Kidney glomerular epithelial cell (primary cell): ENCODE data around the gene GALK1.
A peak's percentile ranks its signal among the peaks of the same experiment; 100 is the strongest.

Source experiments
- DNase-seq: peaks from one replicate; lab custom pipeline; 2025; lab: John Stamatoyannopoulos, UW

The GALK1 gene

DNA sequence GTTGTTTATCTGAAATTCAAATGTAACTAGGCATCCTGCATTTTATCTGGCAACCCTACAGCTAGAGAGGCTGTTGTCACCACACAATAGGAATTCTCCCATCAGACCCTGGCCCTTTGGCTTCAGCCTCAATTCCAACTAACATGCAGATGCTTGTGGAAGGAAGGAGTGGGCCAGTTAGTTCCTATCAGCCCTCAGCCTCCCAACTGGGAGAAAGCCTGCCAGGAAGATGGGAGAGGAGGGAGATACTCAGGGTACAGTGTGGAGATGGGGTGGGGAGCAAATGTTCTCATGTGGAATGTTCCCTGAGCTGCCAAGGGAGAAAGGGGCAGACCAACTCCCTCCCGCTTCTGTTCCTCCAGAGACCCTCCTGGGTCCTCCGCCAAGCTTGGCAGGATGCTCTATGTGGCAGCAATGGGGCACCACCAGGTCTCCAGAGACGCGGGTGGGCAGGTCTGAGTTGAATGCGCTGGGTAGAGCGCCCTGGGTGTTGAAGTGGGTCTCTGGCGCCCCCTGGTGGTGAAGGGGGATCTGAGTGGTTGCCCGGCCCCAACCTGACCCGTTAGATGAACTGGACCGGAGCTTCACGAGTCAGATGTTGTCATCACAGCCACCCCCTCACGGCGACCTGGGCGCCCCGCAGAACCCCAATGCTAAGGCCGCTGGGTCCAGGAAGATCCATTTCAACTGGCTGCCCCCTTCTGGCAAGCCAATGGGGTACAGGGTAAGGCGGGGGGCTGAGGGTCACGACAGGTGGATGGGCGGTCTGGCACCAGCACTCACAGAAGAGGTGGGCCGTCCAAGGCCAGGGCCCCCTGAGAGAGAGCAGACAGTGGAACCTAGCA lies 15.2 kb downstream of the GALK1 start:
- peak; percentile 54 for DNase-seq

DNA sequence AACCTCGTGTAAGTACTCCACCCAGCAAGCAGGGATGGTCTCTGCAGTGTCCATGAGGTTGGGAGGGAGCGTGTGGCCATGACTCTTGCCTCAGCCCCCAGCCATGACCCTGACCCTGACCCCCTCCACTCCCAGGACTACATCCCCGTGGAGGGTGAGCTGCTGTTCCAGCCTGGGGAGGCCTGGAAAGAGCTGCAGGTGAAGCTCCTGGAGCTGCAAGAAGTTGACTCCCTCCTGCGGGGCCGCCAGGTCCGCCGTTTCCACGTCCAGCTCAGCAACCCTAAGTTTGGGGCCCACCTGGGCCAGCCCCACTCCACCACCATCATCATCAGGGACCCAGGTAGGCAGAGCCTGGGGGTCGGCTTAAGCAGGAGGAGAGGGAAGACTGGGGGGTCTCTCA lies 16.3 kb downstream of the GALK1 start:
- no peak for DNase-seq

DNA sequence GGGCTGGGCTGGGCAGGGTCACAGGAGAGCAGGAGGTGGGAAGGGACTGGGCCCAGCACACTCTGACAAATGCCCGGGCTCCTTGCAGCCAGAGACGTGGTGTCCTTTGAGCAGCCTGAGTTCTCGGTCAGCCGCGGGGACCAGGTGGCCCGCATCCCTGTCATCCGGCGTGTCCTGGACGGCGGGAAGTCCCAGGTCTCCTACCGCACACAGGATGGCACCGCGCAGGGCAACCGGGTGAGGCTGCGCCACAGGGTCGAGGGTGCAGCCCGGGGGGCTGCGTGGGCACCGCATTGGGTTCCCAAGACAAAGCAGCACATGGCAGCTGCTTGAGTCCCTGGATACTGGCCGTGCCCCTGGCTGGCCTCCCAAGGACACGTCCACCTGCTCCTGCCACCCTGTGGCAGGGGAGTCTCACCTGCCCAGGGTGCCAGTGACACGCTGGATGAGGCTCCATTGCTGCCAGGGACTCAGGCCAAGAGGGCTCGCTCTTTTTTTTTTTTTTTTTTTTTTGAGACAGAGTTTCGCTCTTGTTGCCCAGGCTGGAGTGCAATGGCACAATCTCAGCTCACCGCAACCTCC lies 21.3 kb downstream of the GALK1 start:
- no peak for DNase-seq

DNA sequence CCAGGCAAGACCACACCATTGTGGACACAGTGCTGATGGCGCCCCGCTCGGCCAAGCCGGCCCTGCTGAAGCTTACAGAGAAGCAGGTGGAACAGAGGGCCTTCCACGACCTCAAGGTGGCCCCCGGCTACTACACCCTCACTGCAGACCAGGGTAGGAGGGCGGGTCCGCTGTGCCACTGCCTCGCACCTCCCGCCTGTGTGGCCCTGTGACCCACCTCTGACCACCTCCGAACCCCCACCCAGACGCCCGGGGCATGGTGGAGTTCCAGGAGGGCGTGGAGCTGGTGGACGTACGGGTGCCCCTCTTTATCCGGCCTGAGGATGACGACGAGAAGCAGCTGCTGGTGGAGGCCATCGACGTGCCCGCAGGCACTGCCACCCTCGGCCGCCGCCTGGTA lies 22.7 kb downstream of the GALK1 start:
- DNase-seq = no peak

DNA sequence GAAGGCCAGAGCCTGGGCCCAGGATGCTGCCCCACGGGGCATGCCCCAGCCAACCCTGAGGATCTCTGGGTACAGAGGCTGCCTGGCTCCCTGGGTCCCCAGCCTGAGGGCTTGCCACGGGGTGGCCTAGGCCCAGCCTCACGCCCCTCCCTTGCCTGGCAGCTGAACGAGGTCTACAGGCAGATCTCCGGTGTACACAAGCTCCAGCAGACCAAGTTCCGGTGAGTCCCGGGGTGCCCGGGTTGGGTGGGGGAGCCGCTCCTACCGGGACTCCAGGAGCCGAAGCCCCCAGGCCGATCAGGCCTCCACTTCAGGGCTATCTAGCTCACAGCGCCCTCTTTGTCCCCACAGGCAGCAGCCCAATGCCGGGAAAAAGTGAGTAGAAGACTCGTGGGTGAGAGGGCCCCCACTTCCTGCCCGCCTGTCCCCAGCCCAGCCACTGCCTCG lies 24.3 kb downstream of the GALK1 start:
- no peak for DNase-seq

DNA sequence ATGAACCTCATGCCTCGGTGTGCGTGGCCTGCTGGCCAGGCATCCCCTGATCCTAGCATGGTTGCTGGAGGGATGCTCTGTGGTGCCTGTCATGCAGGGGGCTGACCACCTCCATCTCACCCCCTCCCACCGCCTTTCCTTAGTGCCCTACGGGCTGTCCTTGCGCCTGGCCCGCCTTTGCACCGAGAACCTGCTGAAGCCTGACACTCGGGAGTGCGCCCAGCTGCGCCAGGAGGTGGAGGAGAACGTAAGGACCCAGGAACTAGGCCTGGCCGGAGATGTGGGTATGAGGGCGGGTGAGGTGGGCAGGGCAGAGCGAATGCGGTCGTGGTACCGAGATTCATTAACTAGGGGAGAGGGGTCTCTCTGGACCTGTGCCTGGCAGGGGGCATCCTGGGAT lies 24.8 kb downstream of the GALK1 start:
- DNase-seq = no peak

DNA sequence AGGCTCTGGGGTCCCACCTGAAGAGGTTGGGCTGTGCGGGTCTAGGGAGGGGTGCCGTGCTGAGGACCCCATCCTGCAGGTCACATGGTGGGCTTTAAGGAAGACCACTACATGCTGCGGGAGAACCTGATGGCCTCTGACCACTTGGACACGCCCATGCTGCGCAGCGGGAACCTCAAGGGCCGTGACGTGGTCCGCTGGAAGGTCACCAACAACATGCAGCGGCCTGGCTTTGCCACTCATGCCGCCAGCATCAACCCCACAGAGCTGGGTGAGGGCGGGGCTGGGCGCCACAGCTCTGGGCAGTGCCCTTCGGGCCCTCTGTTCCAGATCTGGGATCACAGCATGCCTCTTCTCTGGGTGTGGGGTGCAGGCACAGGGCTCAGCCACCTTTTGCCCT lies 25.2 kb downstream of the GALK1 start:
- no peak for DNase-seq

DNA sequence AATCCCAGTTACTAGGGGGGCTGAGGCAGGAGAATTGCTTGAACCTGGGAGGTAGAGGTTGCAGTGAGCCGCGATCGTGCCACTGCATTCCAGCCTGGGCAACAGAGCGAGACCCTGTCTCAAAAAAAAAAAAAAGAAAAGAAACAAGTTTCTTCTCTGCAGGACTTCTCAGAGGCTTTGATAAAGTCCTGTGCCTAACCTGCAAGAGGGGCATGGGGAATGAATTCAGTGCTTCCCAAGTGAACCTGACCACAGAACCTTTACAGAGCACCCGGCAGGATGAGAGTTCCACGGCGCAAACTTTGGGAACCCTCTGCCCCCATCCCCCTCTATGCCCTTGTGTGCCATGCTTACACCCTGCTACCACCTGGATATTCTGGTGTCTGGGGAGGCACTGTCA lies 25.8 kb downstream of the GALK1 start:
- no peak for DNase-seq

DNA sequence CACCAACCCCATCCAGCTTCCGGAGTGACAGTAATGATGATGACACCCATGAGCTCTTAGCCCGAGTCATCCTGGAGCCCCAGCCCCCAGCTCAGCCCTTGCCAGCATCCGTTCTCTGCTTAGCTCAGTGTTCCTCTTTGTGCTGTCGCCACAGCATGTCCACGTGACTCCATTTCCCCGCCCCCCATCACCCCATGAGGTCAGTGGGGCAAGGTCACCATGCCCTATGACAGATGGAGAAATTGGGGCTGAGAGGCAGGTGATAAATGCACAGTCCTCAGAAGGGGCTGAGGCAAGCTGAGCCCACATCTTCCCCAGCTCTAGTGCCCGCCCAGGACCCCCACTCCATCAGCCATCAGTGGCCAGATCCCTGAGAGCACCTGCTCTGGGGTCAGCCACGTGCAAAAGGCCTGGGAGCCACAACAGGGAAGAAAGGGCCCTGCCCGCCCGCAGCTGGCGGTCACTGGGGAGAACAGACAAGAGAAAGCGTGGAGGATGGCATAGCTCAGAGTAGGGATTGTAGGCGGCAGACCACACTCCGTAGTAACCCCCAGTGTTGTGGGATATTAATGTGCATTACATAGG lies 26.7 kb downstream of the GALK1 start:
- DNase-seq = no peak

DNA sequence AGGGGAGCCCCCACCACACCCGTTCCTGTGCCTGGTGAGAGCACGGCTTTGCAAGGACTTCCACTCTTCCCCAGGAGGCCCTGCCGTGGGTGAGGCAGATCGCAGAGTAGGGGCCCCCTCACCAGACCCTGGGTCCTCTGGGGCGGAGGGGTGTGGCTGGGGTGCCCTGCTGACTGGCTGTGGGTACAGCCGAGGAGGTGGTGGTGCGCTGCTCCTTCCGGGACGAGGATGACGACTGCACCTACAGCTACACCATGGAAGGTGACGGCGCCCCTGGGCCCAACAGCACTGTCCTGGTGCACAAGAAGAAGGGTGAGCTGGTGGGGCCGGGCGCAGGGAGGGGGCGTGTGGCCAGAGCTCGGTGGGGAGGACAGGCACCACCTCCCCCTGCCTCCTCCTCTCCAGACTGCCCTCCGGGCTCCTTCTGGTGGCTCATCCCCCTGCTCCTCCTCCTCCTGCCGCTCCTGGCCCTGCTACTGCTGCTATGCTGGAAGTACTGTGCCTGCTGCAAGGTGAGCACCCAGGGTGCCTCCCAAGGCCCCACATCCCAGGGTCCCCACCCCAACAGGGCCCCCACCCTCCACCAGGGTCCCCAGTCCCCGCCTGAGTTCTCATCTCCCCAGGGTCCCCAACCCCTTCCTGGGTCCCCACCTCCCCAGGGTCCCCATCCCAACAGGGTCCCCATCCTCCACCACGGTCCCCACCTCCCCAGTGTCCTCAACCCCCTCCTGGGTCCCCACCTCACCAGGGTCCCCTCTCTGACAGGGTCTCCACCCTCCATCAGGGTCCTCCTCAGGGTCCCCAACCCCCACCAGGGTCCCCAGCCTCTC lies 27.6 kb downstream of the GALK1 start:
- no peak for DNase-seq

DNA sequence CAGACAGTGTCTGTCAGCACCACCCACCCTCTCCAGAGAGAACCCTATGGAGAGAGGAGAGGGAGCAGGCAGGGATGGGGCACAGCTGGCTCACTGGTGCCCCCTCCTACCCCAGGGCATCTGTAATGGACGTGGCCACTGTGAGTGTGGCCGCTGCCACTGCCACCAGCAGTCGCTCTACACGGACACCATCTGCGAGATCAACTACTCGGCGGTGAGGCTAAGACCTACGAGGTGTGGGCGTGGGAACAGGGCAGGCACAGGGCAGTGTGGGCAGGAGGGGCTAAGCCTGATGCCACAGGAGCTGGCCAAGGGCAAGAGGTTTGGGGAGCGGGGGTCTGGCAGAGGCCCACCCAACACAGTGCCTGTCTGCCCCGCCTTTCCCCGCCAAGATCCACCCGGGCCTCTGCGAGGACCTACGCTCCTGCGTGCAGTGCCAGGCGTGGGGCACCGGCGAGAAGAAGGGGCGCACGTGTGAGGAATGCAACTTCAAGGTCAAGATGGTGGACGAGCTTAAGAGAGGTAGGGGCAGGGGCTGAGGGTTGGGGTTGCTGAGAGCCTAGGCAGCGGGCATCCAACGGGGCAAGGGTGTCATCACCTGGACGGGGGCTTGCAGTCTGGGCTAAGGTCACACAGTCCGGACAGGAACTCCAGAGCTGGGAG lies 28.7 kb downstream of the GALK1 start:
- DNase-seq = no peak

DNA sequence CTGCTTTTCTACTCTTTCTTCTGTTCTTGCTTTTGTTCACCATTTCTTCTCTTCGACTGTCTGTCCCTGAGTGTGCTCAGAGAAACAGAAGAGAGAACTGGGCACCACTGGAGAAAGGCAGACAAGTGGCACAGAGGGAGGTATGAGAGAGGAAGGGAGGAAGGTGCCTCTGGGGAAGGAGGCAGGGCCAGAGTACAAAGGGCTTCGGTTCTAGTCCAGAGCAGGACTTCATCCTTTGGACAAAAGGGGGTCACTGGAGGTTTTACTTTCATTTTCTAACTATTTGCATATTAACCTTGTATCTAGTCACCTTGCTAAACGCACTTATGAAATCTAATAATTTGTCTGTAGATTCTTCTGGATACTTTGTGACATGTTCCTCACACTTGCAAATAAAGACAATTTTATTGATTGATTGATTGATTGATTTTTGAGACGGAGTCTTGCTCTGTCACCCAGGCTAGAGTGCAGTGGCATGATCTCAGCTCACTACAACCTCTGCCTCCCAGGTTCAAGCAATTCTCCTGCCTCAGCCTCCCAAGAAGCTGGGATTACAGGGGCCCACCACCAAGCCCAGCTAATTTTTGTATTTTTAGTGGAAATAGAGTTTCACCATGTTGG lies 30.2 kb downstream of the GALK1 start:
- no peak for DNase-seq

DNA sequence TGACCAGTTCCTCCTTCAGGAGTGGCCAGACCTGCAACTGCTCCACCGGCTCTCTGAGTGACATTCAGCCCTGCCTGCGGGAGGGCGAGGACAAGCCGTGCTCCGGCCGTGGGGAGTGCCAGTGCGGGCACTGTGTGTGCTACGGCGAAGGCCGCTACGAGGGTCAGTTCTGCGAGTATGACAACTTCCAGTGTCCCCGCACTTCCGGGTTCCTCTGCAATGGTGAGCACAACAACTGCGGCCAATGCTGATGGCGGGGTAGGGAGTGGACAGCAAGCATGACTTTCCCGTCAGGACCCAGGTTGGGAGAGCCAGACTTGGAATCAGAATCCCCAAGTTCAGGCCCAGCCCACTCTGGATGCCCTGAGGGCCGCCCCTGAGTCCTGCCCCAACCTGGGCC lies 31.5 kb downstream of the GALK1 start:
- DNase-seq = no peak

DNA sequence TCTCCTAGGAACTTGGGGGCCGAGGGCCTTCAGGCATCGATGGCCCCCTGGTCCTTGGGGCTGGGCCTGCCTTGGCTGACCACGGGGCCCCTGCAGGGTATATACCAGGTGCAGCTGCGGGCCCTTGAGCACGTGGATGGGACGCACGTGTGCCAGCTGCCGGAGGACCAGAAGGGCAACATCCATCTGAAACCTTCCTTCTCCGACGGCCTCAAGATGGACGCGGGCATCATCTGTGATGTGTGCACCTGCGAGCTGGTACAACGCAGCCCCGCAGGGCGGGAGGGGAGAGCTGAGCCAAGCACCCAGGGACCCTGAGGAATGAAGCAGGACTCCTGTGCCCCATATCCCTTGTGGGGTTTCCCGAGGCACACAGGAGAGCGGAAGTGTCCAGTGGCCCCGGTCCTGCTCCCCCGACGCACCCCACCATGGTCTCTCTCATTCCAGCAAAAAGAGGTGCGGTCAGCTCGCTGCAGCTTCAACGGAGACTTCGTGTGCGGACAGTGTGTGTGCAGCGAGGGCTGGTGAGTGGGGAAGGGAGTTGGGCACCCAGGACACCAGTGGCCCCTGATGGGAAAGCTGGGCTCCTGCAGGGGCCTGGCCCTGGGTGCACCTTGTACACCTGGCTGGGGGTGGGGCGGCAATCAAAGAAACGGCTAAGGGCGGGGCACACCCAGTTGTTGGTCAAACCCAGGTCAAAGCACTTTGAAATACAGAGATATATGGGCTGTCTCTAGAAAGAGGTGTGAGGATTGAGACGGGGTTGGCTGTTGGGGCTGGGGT lies 33.1 kb downstream of the GALK1 start:
- no peak for DNase-seq

DNA sequence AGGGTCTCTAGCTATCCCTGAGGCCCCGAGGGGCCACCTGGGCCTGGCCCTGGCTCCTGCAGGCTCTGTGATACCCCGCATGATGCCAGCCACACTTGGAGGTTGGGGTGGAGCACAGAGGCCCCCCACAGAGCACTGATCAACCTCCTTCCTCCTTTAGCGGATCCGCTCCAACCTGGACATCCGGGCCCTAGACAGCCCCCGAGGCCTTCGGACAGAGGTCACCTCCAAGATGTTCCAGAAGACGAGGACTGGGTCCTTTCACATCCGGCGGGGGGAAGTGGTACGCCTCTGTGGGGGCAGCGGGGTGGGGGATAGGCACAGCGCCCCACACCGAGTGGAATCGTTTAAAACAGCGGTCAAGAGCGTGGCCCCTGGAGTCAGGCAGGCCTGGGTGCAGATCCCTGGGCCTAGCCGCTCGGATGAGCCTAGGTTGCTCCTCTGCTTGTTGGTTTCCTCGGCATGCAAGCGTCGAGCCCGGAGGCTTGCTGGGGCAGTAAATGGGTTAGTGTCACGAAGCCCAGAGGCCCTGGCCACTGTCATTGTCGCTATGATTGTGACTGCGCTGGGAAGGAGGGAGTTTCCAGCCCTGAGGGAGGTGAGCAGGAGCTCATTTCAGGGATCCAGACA lies 33.8 kb downstream of the GALK1 start:
- no peak for DNase-seq

DNA sequence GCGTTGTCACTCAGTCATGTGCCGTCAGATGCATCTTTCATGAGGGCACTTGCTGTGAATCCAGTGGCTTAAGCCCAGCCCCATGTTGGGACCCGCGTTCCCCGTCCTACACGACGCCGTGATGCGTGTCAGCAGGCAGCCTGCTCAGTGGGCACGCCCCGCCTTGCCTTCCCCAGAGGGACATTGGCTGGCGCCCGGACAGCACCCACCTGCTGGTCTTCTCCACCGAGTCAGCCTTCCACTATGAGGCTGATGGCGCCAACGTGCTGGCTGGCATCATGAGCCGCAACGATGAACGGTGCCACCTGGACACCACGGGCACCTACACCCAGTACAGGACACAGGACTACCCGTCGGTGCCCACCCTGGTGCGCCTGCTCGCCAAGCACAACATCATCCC lies 34.9 kb downstream of the GALK1 start:
- no peak for DNase-seq

DNA sequence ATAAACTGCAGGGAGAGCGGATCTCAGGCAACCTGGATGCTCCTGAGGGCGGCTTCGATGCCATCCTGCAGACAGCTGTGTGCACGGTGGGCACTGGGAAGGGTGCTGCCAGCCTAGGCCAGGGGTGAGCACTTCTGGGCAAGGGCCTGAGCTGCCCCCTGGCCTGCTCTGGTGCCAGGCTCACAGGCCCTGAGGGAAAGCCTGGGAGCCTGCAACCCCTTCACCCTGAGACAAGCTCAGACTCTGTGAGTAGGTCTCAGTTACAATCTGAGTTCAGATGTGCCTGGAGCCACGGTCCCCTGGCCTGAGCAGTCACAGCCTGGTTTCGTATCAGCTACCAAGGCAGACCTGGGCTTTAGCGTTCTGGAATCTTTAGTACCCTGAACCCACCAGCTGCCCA lies 35.6 kb downstream of the GALK1 start:
- no peak for DNase-seq

DNA sequence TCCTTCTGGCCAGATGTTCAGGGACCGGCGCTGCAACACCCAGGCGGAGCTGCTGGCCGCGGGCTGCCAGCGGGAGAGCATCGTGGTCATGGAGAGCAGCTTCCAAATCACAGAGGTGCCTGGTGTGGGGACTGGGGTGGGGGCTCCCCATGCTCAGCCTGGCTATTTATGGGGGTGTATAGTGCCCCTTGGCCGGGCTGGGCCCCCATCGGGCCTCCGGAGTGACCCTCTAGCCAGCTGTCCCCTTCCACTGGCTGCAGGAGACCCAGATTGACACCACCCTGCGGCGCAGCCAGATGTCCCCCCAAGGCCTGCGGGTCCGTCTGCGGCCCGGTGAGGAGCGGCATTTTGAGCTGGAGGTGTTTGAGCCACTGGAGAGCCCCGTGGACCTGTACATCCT lies 37.6 kb downstream of the GALK1 start:
- DNase-seq = no peak

DNA sequence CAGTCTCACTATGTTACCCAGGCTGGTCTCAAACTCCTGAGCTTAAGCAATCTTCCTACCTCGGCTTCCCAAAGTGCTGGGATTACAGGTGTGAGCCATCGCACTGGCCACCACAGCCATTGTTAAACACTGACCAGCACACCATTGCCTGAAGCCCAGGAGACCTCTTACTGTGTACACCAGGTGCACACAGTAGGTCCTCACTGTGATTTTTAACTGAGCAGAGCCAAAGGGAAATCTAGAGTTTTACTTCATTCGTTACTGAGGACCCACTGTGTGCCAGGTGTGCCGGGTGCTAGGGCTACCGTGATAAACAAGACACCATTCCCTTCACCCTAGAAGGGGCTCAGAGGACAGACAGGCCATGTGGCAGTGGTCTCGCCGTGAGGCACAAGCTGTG lies 39.5 kb downstream of the GALK1 start:
- no peak for DNase-seq
